Body of pancreas (tissue), 4 donors: ENCODE measurements around the gene UFD1. TPM values are rescaled to one million over a fixed set of nuclear protein-coding genes. Genes with fewer than 3 reads are reported as not detected.

Experiments used
- ATAC-seq: fragments of 150-250 bp; one replicate; pipeline ENCODE4 v1.9.1; 2016
- DNase-seq, 4 donors: peaks; one replicate each; pipeline ENCODE4 v3.0.0-alpha.2; 2019
- H3K27ac ChIP-seq, 4 donors: fragments of 200-600 bp; sonication (generic); 1 replicate in 3 of 4; 2 replicates in 1 of 4; pipeline versions ENCODE4 v1.5.1 to v1.6.1; 2016 to 2019; ENCODE audit warnings: mild to moderate bottlenecking in 1 of 4, mixed read lengths in 1 of 4, moderate library complexity in 1 of 4
- H3K27me3 ChIP-seq, 2 donors: fragments of 200-600 bp; sonication (generic); one replicate each; pipeline ENCODE4 v1.6.0; 2016; ENCODE audit warnings: mild to moderate bottlenecking in 1 of 2
- H3K36me3 ChIP-seq, 2 donors: fragments of 200-600 bp; sonication (generic); replicated peaks in 1 of 2; 2 replicates each; pipeline ENCODE4 v1.5.1; 2016; ENCODE audit warnings: low read depth in 2 of 2; ENCODE audit not compliant: insufficient read depth in 1 of 2
- H3K4me1 ChIP-seq: fragments of 200-600 bp; sonication (generic); one replicate; pipeline ENCODE4 v1.6.0; 2016
- H3K4me3 ChIP-seq, 2 donors: fragments of 200-600 bp; sonication (generic); 1 replicate in 1 of 2; 2 replicates in 1 of 2; pipeline ENCODE4 v1.5.1; 2016 to 2019
- H3K9me3 ChIP-seq, 3 donors: fragments of 200-600 bp; sonication (generic); 1 replicate in 2 of 3; 2 replicates in 1 of 3; pipeline ENCODE4 v1.5.1; 2016
- POLR2A ChIP-seq, 3 donors: fragments of 450-650 bp; IDR thresholded peaks; one replicate each; pipeline ENCODE4 v1.6.1; 2016; ENCODE audit warnings: antibody characterized with exemption in 3 of 3, mild to moderate bottlenecking in 2 of 3
- WGBS, 2 donors: methylation state at CpG; one replicate each; pipeline ENCODE4 v1.1.5; 2017; 5-methylcytosine and 5-hydroxymethylcytosine counted together
- intact Hi-C: fragments of 100-400 bp; cut with DNase I; formaldehyde crosslinking; loops from one replicate; pipeline ENCODE4 v1.15.1; 2023
- total RNA-seq, 2 donors: library from RNA; depleted of rRNA; stranded (reverse); fragments of >200 nt; gene quantifications; one replicate each; pipeline ENCODE4 v1.1.0, GENCODE V29; 2016
- TF ChIP-seq, protein P1 (sequence below), 7 experiments: fragments of 450-650 bp in 4 of 7; fragments of 200-600 bp in 3 of 7; sonication (generic) in 3 of 7; IDR thresholded peaks; one replicate each; pipeline ENCODE4 v1.5.1; 2016 to 2019; ENCODE audit warnings: antibody characterized with exemption in 7 of 7

The UFD1 gene
- total RNA-seq, 2 donors from 2014 or later = 13.2 to 27.2 TPM

DNA sequence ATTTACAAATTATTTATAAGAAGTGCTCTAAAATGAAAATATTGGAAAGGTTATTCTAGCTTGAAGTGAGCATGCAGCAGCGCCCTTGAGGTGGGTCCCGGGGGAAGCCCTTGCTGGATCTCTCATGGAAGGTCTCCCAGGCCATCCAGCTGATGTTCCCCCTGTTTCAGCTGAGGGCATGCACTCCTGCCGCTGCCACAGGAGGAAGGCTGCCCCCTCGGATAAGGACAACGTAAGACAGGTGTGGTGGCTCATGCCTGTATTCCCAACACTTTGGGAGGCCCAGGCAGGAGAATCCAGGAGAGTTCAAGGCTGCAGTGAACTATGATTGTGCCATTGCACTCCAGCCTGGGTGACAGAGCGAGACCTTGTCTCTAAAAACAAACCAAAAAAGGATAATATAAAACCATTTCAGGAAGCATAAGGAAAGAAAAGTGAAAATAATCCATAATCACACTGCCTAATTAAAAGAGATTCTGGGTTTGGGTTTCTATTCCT is 15.7 kb upstream of the UFD1 start:
- Histone ChIP-seq H3K4me3 (no peak overlapping the region), H3K9me3 (no peaks in the 10 kb centered on the region), H3K36me3 (no peaks in the 10 kb centered on the region), H3K27ac (no peak overlapping the region), H3K4me1 (no peaks in the 10 kb centered on the region), H3K27me3 (no peaks in the 10 kb centered on the region)
- DNase-seq (no peak), ATAC-seq (no peak)
- no peak for TF ChIP-seq POLR2A (IDR thresholded peaks at IDR 0.05)
- TF ChIP-seq, protein P1, sequence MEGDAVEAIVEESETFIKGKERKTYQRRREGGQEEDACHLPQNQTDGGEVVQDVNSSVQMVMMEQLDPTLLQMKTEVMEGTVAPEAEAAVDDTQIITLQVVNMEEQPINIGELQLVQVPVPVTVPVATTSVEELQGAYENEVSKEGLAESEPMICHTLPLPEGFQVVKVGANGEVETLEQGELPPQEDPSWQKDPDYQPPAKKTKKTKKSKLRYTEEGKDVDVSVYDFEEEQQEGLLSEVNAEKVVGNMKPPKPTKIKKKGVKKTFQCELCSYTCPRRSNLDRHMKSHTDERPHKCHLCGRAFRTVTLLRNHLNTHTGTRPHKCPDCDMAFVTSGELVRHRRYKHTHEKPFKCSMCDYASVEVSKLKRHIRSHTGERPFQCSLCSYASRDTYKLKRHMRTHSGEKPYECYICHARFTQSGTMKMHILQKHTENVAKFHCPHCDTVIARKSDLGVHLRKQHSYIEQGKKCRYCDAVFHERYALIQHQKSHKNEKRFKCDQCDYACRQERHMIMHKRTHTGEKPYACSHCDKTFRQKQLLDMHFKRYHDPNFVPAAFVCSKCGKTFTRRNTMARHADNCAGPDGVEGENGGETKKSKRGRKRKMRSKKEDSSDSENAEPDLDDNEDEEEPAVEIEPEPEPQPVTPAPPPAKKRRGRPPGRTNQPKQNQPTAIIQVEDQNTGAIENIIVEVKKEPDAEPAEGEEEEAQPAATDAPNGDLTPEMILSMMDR (IDR thresholded peaks at IDR 0.05) = no peak
- intact Hi-C loops = no loop called here
- WGBS, 2 donors = 88 to 91% methylated on average over 6 of the region's 6 CpGs

DNA sequence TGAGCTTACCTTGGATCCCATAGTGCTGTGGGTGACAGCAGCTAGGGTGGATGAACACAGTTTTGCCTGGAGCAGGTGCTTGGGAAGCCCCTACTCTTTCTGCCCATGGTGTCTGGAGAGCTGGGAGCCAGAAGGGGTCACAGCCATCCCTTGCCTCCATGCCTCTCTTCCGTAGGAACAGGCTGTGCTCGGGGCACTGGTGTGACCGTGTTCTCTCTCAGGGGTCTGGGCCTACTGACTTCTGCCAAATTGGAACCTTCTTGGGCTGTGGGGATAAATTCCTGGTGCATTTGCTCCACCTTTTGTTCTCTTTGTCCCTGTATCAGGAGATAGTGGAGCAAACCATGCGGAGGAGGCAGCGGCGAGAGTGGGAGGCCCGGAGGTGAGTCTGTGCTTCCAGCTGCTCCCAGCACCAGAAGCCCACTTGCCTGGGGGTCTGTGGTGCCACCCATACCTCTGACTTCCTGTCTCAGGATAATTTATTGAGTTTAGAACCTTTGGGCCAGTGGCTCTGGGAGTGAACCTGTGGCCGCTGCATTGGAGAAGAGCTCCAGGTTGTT is 15.1 kb upstream of the UFD1 start:
- ATAC-seq (no peak), DNase-seq (no peak)
- Histone ChIP-seq H3K9me3 (no peaks in the 10 kb centered on the region), H3K4me3 (no peak overlapping the region), H3K36me3 (no peaks in the 10 kb centered on the region), H3K27me3 (no peaks in the 10 kb centered on the region), H3K4me1 (no peaks in the 10 kb centered on the region), H3K27ac (no peak overlapping the region)
- WGBS, 2 donors = 90 to 95% methylated on average over 2 to 8 of the region's 8 CpGs
- intact Hi-C loops = no loop called here
- TF ChIP-seq POLR2A (IDR thresholded peaks at IDR 0.05) = no peak
- TF ChIP-seq, protein P1 (IDR thresholded peaks at IDR 0.05) = no peak

DNA sequence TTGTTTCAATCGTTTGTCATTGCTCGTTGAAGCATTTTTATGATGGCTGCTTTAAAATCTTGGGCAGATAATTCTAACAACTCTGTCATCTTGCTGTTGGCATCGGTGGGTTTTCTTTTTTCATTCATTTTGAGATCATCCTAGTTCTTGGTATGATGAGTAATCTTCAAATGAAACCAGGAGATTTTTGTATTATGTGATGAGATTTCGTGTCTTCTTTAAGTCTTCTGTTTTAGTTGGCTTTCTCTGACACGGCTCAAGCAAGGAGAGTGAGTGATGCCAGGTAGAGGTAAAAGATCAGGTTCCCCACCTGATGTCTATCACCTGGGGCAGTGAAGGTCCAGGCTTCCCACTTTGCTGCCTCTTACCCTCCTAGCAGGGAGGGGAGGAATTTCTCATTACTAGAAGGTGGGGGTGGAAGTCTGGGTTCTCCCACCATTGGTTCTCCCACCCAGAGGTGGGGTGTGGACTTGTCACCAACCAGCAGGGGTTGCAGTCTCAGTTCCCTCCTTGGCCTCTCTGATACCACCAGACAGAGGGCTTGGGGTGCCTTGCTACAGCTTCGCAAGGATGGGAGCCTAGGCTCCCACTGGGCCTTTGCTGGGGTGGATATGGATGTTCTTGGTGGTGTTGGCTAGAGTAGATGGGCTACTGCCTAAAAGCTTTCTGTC is 13.6 kb upstream of the UFD1 start:
- 84 to 91% methylated on average over 6 of the region's 6 CpGs for WGBS, 2 donors
- intact Hi-C loops = no loop called here
- Histone ChIP-seq H3K9me3 (no peaks in the 10 kb centered on the region), H3K36me3 (no peaks in the 10 kb centered on the region), H3K4me1 (no peaks in the 10 kb centered on the region), H3K27me3 (no peaks in the 10 kb centered on the region), H3K4me3 (no peak overlapping the region), H3K27ac (no peak overlapping the region)
- ATAC-seq (no peak), DNase-seq (no peak)
- TF ChIP-seq, protein P1 (IDR thresholded peaks at IDR 0.05) = no peak
- no peak for TF ChIP-seq POLR2A (IDR thresholded peaks at IDR 0.05)

DNA sequence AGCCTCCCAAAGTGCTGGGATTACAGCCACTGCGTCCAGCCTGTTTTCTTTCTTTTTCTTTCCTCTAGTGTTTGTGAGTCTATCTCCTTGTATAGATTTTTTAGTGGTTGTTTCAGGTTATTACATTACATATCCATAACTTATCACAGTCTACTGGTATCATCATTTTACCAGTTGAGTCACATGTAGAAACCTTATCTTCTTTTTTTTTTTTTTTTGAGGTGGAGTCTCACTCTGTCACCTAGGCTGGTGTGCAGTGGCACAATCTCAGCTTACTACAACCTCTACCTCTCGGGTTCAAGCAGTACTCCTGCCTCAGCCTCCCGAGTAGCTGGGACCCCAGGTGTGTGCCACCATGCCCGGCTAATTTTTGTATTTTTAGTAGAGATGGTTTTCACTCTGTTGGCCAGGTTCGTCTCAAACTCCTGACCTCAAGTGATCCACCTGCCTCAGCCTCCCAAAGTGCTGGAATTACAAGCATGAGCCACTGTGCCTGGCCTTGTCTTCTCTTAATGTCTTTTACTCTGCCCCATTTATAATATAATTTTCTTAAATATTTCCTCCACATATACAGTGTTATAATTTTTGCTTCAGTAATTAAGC is 11.7 kb upstream of the UFD1 start:
- Histone ChIP-seq H3K27me3 (no peaks in the 10 kb centered on the region), H3K27ac (no peak overlapping the region), H3K4me1 (no peaks in the 10 kb centered on the region), H3K4me3 (no peak overlapping the region), H3K36me3 (no peaks in the 10 kb centered on the region), H3K9me3 (no peaks in the 10 kb centered on the region)
- intact Hi-C loops = no loop called here
- no peak for DNase-seq
- ATAC-seq = no peak
- TF ChIP-seq POLR2A (IDR thresholded peaks at IDR 0.05) = no peak
- TF ChIP-seq, protein P1 (IDR thresholded peaks at IDR 0.05) = no peak
- WGBS, 2 donors = 86 to 92% methylated on average over 5 of the region's 5 CpGs
